ENCODE measurements around the gene LPAR2. TPM values are rescaled to one million over a fixed set of nuclear protein-coding genes. Genes with fewer than 3 reads are reported as not detected.

LPAR2 gene
- total RNA-seq, 1 experiment from 2014 or later, result 0.24 TPM

GRCh38 chr19:19632661-19633060 lies 4.6 kb upstream of the LPAR2 start:
- H3K4me3 ChIP-seq, result no peak overlapping the region
- H3K27me3 ChIP-seq (replicated peaks), result no peaks in the 10 kb centered on the region
- H3K36me3 ChIP-seq, result peaks cover 21% of the 10 kb centered on the region
- no peaks in the 10 kb centered on the region for H3K9me3 ChIP-seq (replicated peaks)
- no peaks in the 10 kb centered on the region for H3K4me1 ChIP-seq (replicated peaks)
- no peak for DNase-seq (ENCODE audit: low read depth in 1 of 2, low spot score in 2 of 2)
- H3K27ac ChIP-seq, result no peak overlapping the region

DNA sequence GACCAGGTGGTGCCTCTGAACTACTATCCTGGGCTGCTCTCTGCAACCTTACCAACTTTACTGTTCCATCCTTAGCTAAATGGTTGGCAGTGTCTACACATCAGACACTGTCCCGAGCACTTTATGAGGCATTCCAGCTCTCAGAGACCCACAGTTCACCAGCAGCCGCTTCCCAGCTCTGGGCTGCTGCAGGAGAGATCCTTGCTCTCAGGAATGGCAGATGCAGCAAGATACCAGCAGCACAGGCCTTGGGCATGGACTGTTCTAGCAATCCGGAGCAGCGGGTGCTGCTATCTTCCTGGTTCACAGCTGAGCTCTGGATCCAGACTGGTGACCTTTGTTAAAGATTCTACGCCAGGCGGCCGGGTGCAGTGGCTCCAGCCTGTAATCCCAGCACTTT lies 3.3 kb upstream of the LPAR2 start:
- no peak overlapping the region for H3K27ac ChIP-seq
- H3K36me3 ChIP-seq, result peaks cover 19% of the 10 kb centered on the region
- no peaks in the 10 kb centered on the region for H3K4me1 ChIP-seq (replicated peaks)
- DNase-seq (ENCODE audit: low read depth in 1 of 2, low spot score in 2 of 2), result no peak
- H3K27me3 ChIP-seq (replicated peaks), result no peaks in the 10 kb centered on the region
- H3K4me3 ChIP-seq, result no peak overlapping the region
- no peaks in the 10 kb centered on the region for H3K9me3 ChIP-seq (replicated peaks)

DNA sequence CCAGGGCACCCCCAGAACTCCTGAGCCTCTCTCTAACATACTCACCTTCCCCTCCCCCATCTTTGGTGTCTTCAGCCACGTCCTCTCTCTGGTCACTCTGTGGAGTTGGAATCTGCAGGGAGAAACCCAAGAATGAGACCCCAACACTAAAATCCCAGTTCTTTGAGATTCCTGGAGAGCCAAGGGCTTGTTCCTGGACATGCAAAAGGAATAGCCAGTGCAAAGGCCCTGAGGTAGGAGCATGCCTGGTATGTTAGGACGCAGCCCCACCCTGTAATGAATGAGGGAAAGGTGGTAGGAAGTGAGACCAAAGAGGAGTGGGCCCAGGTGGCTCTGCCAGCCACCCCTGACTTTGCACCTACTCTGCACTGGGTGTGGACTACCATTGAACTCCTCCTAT lies 2.4 kb upstream of the LPAR2 start:
- no peaks in the 10 kb centered on the region for H3K4me1 ChIP-seq (replicated peaks)
- no peak overlapping the region for H3K4me3 ChIP-seq
- no peak overlapping the region for H3K27ac ChIP-seq
- no peak for DNase-seq (ENCODE audit: low read depth in 1 of 2, low spot score in 2 of 2)
- H3K36me3 ChIP-seq, result peaks cover 19% of the 10 kb centered on the region
- no peaks in the 10 kb centered on the region for H3K27me3 ChIP-seq (replicated peaks)
- no peaks in the 10 kb centered on the region for H3K9me3 ChIP-seq (replicated peaks)

DNA sequence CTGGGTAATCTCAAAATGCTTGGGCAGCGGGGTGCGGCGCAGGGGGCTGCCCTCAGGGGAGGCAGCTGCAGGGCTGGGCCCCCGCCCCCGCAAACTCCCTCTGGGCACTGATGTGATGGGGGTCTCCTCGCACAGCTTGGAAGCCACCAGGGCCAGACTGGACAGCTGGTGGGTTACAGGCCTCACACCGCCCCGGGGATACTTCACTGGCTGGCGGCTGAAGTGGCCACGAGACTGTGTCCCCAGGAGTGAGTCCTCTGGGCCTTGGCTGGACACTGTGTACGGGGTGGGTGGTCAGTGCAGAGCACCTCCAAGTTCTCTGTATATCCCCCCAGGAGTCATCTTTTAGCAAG lies 2.0 kb upstream of the LPAR2 start:
- H3K27me3 ChIP-seq (replicated peaks), result no peaks in the 10 kb centered on the region
- peaks cover 15% of the 10 kb centered on the region for H3K36me3 ChIP-seq

DNA sequence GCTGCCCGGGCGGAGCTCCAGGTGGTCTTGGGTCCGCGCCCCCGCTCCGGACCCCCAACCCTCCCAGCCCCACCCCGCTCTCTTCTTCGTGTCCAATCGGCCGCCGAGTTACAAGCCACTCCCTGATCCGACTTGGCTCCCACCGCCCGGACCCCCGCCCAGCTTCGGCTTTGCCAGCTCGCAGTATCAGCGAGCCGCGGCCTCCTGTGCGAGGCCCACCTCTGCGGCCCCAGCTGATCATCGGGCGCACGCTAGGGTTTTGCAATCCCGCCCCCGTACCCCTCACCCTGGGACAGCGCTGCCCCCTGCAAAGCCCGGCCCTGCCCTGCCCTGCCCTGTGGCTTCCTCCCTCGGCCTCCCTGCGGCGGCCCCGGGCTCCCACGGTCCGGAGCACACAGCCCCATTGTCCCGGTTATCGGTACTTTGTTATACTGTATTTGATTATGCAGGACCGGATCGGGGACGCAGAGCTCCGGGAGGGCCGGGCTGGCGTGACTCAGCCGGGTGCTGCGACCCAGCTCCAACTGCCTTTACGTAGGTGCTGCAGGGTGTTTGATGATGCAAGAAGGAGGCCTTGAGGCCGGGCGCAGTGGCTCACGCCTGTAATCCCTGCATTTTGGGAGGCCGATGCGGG lies 598 bp upstream of the LPAR2 start:
- 0 out of 2 replicates have a peak, but pooled peaks cover 3% of the 10 kb centered on the region for H3K36me3 ChIP-seq
- no peak overlapping the region for H3K27ac ChIP-seq
- H3K4me3 ChIP-seq, result no peak overlapping the region
- H3K4me1 ChIP-seq (replicated peaks), result no peaks in the 10 kb centered on the region
- DNase-seq (ENCODE audit: low read depth in 1 of 2, low spot score in 2 of 2), result no peak
- H3K27me3 ChIP-seq (replicated peaks), result no peaks in the 10 kb centered on the region
- no peaks in the 10 kb centered on the region for H3K9me3 ChIP-seq (replicated peaks)

More for the DNA sequence above, 2.0 kb upstream of the LPAR2 start:
- no peaks in the 10 kb centered on the region for H3K9me3 ChIP-seq (replicated peaks)
- no peak for DNase-seq (ENCODE audit: low read depth in 1 of 2, low spot score in 2 of 2)
- H3K4me1 ChIP-seq (replicated peaks), result no peaks in the 10 kb centered on the region
- no peak overlapping the region for H3K4me3 ChIP-seq
- no peak overlapping the region for H3K27ac ChIP-seq

GRCh38 chr19:19626516-19627472 lies 1.2 kb downstream of the LPAR2 start:
- no peaks in the 10 kb centered on the region for H3K27me3 ChIP-seq (replicated peaks)
- no peaks in the 10 kb centered on the region for H3K4me1 ChIP-seq (replicated peaks)
- no peaks in the 10 kb centered on the region for H3K9me3 ChIP-seq (replicated peaks)
- no peak overlapping the region for H3K4me3 ChIP-seq
- H3K27ac ChIP-seq, result no peak overlapping the region
- no peak for DNase-seq (ENCODE audit: low read depth in 1 of 2, low spot score in 2 of 2)
- no peaks in the 10 kb centered on the region for H3K36me3 ChIP-seq

DNA sequence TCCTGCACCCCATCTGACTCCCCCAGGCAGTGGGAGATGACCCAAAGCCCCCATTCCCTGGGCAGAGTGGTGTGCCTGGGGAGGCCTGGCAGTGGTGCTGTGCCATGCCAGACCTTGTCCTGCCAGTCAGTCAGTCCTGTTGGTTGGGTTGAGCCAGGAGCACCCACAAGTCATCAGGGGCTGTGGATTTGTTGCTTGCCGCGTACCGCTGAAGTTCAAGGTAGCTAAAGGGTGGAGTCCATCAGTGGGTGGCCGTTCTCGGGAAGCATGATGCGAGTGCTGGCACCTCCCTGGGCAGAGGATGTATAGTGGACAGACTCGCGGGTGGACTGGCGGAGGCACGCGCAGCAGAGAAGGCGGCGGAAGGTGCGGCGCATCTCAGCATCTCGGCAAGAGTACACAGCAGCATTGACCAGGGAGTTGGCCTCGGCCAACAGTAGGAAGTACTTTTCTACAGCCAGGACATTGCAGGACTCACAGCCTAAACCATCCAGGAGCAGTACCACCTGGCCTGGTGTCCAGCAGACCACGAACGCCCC lies 3.9 kb downstream of the LPAR2 start:
- H3K36me3 ChIP-seq, result no peaks in the 10 kb centered on the region
- DNase-seq (ENCODE audit: low read depth in 1 of 2, low spot score in 2 of 2), result no peak
- no peaks in the 10 kb centered on the region for H3K9me3 ChIP-seq (replicated peaks)
- no peaks in the 10 kb centered on the region for H3K4me1 ChIP-seq (replicated peaks)
- H3K4me3 ChIP-seq, result no peak overlapping the region
- H3K27ac ChIP-seq, result no peak overlapping the region
- no peaks in the 10 kb centered on the region for H3K27me3 ChIP-seq (replicated peaks)

- Histone ChIP-seq H3K4me1 (replicated peaks) (0 out of 2 replicates have a peak, but pooled peaks cover under 1% of the 10 kb centered on the region), H3K27me3 (replicated peaks) (no peaks in the 10 kb centered on the region), H3K27ac (no peak overlapping the region), H3K4me3 (no peak overlapping the region), H3K36me3 (no peaks in the 10 kb centered on the region), H3K9me3 (replicated peaks) (no peaks in the 10 kb centered on the region)
- DNase-seq (ENCODE audit: low read depth in 1 of 2, low spot score in 2 of 2), result no peak
Observed at GRCh38 chr19:19623383-19623782, 4.6 kb downstream of the LPAR2 start.

DNA sequence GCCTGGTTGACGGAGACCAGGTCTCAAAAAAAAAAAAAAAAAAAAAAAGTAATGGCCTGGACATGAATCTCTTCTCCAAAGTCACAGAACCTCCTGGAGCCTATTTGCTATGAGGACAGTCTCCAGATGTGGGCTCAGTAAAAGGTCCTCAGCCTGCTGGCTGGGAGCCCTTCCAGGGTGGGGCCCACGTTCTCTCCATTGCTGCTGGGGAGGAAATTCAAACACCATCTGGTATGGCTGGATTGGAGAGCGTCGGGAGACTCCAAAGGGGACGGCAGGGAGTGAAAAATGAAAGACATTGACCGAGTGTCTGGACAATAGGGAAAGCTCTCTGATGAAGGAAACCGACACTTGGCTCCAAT lies 8.2 kb downstream of the LPAR2 start:
- Histone ChIP-seq H3K9me3 (replicated peaks) (no peaks in the 10 kb centered on the region), H3K27ac (no peak overlapping the region), H3K27me3 (replicated peaks) (no peaks in the 10 kb centered on the region), H3K4me1 (replicated peaks) (peaks cover 12% of the 10 kb centered on the region; the same call in 1 of the 2 replicates), H3K4me3 (no peak overlapping the region), H3K36me3 (no peaks in the 10 kb centered on the region; the same call in 1 of the 2 replicates)
- no peak for DNase-seq (ENCODE audit: low read depth in 1 of 2, low spot score in 2 of 2)

DNA sequence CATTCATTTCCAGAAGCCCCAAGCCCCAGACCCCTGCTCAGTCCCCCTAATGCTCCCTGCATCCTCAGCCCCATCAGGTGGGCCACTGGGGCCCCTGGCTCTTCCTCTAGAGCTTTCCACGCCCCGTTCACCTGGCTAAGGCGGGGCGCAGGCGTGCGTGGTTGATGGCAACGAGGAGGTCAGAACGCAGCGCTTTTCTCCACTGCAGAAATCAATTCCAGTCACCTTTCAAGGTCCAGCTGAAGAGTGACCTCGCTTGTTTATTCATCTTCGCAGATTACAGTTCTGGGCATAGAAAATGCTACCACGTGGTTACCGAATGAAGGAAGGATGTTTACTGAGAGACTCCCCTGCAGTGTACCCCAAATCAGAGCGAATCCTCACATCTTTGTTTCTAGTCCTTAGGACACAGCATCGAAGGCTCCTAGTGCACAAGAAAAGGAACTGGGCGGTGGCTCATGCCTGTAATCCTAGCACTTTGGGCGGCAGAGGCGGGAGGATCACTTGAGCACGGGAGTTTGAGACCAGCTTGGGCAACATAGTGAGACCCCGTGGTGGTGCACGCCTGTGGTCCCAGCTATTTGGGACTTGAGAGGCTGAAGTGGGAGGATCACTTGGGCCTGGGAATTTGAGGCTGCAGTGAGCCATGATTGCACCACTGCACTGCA lies 8.7 kb downstream of the LPAR2 start:
- no peak for DNase-seq (ENCODE audit: low read depth in 1 of 2, low spot score in 2 of 2)
- Histone ChIP-seq H3K4me1 (replicated peaks) (peaks cover 12% of the 10 kb centered on the region; the same call in 1 of the 2 replicates), H3K36me3 (no peaks in the 10 kb centered on the region; the same call in 1 of the 2 replicates), H3K4me3 (peak overlapping the region; percentile 53), H3K27ac (no peak overlapping the region), H3K9me3 (replicated peaks) (no peaks in the 10 kb centered on the region), H3K27me3 (replicated peaks) (no peaks in the 10 kb centered on the region)

- Histone ChIP-seq H3K27ac (peak within 1 kb of the TSS; percentile 58), H3K4me1 (replicated peaks) (peaks cover 12% of the 10 kb centered on the region; the same call in 1 of the 2 replicates), H3K36me3 (no peaks in the 10 kb centered on the region; the same call in 1 of the 2 replicates), H3K27me3 (replicated peaks) (no peaks in the 10 kb centered on the region), H3K4me3 (peak within 1 kb of the TSS; percentile 53), H3K9me3 (replicated peaks) (no peaks in the 10 kb centered on the region)
- DNase-seq (ENCODE audit: low read depth in 1 of 2, low spot score in 2 of 2), result peak; percentile 80 to 95
Observed at GRCh38 chr19:19618219-19619051, 9.6 kb downstream of the LPAR2 start, which contains the start of gene PBX4. PBX4 (minus strand) TSS chr19:19618687; CDS start chr19:19618629, 58 bp downstream.

DNA sequence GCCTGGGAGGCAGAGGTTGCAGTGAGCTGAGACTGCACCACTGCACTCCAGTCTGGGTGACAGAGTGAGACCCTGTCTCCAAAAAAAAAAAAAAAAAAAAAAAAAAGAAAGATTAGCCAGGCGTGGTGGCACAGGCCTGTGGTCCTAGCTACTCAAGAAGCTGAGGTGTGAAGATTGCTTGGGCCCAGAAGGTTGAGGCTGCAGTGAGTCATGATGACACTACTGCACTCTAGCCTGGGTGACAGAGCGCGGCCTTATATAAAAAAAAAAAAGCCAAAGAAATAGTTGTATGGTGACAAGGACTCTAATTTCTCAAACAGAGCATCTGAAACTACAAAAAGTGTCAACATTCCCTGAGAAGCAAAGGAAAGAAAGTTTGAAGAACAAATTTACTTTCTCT lies 12.9 kb downstream of the LPAR2 start:
- Histone ChIP-seq H3K27ac (no peak overlapping the region), H3K4me1 (replicated peaks) (peaks cover 12% of the 10 kb centered on the region; the same call in 1 of the 2 replicates), H3K9me3 (replicated peaks) (no peaks in the 10 kb centered on the region), H3K27me3 (replicated peaks) (no peaks in the 10 kb centered on the region), H3K36me3 (no peaks in the 10 kb centered on the region; the same call in 1 of the 2 replicates), H3K4me3 (no peak overlapping the region)
- peak in 1 of 2 experiments; percentile 18 for DNase-seq (ENCODE audit: low read depth in 1 of 2, low spot score in 2 of 2)

DNA sequence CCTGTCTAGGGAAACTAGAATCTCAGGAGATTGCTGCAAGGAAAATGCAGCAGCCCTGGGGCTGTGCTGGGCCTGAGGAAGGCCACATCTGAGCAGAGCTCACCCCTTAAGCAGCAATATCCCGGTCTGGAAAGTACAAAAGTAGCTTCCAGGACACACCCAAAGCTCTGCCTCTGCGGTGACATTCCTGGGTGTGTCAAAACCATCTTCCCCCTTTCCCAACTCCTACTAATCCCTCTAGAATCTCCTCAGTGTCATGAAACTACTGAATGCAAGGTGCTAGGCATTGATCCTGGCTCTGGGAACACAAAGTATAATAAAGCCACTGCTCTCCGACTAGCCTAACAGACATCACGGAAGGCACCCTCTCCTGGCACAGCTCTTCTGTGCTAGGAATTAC lies 14.5 kb downstream of the LPAR2 start:
- no peaks in the 10 kb centered on the region for H3K9me3 ChIP-seq (replicated peaks)
- H3K27me3 ChIP-seq (replicated peaks), result no peaks in the 10 kb centered on the region
- peaks cover 12% of the 10 kb centered on the region; the same call in 1 of the 2 replicates for H3K4me1 ChIP-seq (replicated peaks)
- H3K27ac ChIP-seq, result no peak overlapping the region
- no peak for DNase-seq (ENCODE audit: low read depth in 1 of 2, low spot score in 2 of 2)
- H3K4me3 ChIP-seq, result no peak overlapping the region
- no peaks in the 10 kb centered on the region; the same call in 1 of the 2 replicates for H3K36me3 ChIP-seq

All from SJSA1 (cell line).